Breast epithelium (tissue), 4 donors: ENCODE results near the gene RP2. TPM values are rescaled to one million over a fixed set of nuclear protein-coding genes. Genes with fewer than 3 reads are reported as not detected.

Experiments
- DNase-seq, 2 donors: peaks; one replicate each; pipeline ENCODE4 v3.0.0-alpha.2; 2019; ENCODE audit warnings: low spot score in 2 of 2
- H3K27ac ChIP-seq, 2 donors: fragments of 200-600 bp; sonication (generic) in 1 of 2; one replicate each; pipeline ENCODE4 v1.5.1; 2016 to 2019; ENCODE audit warnings: mild to moderate bottlenecking in 1 of 2
- H3K27me3 ChIP-seq, 2 donors: fragments of 200-600 bp; sonication (generic) in 1 of 2; one replicate each; pipeline versions ENCODE4 v1.5.1 to v1.6.0; 2017 to 2019; ENCODE audit warnings: control low read depth in 1 of 2, mild to moderate bottlenecking in 1 of 2
- H3K36me3 ChIP-seq: fragments of 200-600 bp; one replicate; pipeline ENCODE4 v1.5.1; 2019
- H3K4me1 ChIP-seq, 2 donors: fragments of 200-600 bp; sonication (generic); one replicate each; pipeline ENCODE4 v1.5.1; 2016 to 2019; ENCODE audit warnings: control low read depth in 1 of 2
- H3K4me3 ChIP-seq, 3 donors: fragments of 200-600 bp; sonication (generic); 1 replicate in 2 of 3; 2 replicates in 1 of 3; pipeline ENCODE4 v1.5.1; 2016 to 2019; ENCODE audit warnings: mild to moderate bottlenecking in 3 of 3, moderate library complexity in 2 of 3
- H3K9me3 ChIP-seq, 2 donors: fragments of 200-600 bp; sonication (generic) in 1 of 2; one replicate each; pipeline ENCODE4 v1.5.1; 2016 to 2019; ENCODE audit warnings: control low read depth in 1 of 2
- POLR2A ChIP-seq: fragments of 450-650 bp; IDR thresholded peaks from one replicate; pipeline ENCODE4 v1.6.1; 2016; ENCODE audit warnings: antibody characterized with exemption, mild to moderate bottlenecking, moderate library complexity
- POLR2AphosphoS5 ChIP-seq, 3 donors: sonication (generic); formaldehyde crosslinking; IDR thresholded peaks; one replicate each; pipeline ENCODE4 v1.6.1; 2017; ENCODE audit warnings: antibody characterized with exemption in 3 of 3
- intact Hi-C: fragments of 100-400 bp; cut with DNase I; formaldehyde crosslinking; loops from one replicate; pipeline ENCODE4 v1.15.1; 2023; ENCODE audit warnings: low total_unique reads
- total RNA-seq, 3 donors: library from RNA; depleted of rRNA; stranded (reverse); fragments of >200 nt; gene quantifications; one replicate each; pipeline ENCODE4 v1.1.0, GENCODE V29; 2016
- TF ChIP-seq, protein P1 (sequence below), 3 donors: fragments of 450-650 bp; IDR thresholded peaks; one replicate each; pipeline ENCODE4 v1.5.1; 2016 to 2017; ENCODE audit warnings: antibody characterized with exemption in 3 of 3, mild to moderate bottlenecking in 3 of 3, moderate library complexity in 3 of 3

The RP2 gene
- total RNA-seq, 3 donors from 2014 or later, result 11.8 to 13.8 (median 12.5) TPM

DNA sequence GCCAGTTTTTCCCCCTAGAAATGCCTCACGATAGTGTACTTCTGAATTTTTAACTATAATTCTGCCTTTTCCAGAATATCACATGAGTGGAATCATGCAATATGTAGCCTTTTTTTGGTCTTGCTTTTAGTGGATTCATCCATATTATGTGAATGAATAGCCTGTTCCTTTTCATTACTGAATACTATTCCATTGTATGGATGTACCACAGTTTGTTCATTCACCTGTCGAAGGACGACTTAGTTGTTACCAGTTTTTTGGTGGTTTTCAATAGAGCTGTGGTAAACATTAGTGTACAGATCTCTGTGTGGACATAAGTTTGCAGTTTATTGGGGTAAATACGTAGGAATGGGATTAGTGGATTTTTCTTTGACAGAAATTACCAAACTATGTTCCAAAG lies 83.4 kb downstream of the RP2 start:
- Histone ChIP-seq H3K27me3 (peaks cover 0 to 27% of the 10 kb centered on the region in 2 donors), H3K36me3 (no peaks in the 10 kb centered on the region), H3K4me3 (no peak overlapping the region), H3K4me1 (no peaks in the 10 kb centered on the region), H3K27ac (no peak overlapping the region), H3K9me3 (peaks cover 0 to 16% of the 10 kb centered on the region in 2 donors)
- no peak for DNase-seq
- no peak for TF ChIP-seq POLR2A
- TF ChIP-seq, protein P1, sequence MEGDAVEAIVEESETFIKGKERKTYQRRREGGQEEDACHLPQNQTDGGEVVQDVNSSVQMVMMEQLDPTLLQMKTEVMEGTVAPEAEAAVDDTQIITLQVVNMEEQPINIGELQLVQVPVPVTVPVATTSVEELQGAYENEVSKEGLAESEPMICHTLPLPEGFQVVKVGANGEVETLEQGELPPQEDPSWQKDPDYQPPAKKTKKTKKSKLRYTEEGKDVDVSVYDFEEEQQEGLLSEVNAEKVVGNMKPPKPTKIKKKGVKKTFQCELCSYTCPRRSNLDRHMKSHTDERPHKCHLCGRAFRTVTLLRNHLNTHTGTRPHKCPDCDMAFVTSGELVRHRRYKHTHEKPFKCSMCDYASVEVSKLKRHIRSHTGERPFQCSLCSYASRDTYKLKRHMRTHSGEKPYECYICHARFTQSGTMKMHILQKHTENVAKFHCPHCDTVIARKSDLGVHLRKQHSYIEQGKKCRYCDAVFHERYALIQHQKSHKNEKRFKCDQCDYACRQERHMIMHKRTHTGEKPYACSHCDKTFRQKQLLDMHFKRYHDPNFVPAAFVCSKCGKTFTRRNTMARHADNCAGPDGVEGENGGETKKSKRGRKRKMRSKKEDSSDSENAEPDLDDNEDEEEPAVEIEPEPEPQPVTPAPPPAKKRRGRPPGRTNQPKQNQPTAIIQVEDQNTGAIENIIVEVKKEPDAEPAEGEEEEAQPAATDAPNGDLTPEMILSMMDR (IDR thresholded peaks at IDR 0.05), result no peak
- no peak for TF ChIP-seq POLR2AphosphoS5 (IDR thresholded peaks at IDR 0.05)
- intact Hi-C loops, result no loop called here

DNA sequence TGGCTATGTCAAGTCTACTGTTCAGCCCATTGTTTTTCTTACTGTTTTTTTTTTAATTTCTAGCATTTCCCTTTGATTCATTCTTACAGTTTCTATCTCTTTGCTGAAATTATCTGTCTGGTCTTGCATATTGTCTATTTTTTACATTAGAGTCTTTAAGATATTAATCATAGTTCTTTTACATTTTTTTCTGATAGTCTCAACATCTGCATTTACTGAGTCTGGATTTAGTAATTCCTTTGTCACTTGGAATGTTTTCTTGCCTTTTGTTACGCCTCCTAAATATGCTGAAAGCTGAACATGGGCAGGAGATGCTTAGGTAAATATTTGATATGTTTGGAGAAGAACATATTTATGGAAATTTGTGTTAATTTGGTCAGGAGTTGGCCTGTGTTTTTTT lies 85.8 kb downstream of the RP2 start:
- no peak for DNase-seq
- intact Hi-C loops, result no loop called here
- H3K36me3 ChIP-seq, result no peaks in the 10 kb centered on the region

DNA sequence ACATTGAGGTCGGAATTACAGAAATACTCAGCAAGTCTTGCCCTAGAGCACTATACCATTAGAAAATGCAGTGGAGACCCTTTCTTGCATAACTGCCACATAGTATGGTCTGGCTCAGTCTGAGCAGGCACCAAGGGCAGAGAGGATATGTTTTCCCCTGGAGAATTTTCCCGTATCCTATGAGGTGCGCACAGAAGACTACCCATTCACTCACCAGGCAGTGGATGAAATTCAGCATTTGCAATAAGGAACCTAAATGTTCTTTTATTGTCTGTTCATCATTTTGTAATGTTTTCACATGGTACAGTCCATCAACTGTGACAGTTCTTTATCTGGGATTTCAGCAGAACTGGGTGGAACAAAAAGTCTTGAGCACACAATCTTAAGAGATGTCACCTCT lies 90.9 kb downstream of the RP2 start:
- no peaks in the 10 kb centered on the region for H3K9me3 ChIP-seq
- no peak overlapping the region for H3K4me3 ChIP-seq
- no peaks in the 10 kb centered on the region for H3K36me3 ChIP-seq
- intact Hi-C loops, result no loop called here
- DNase-seq, result no peak
- H3K4me1 ChIP-seq, result no peaks in the 10 kb centered on the region
- peaks cover 0 to 26% of the 10 kb centered on the region in 2 donors for H3K27me3 ChIP-seq
- H3K27ac ChIP-seq, result no peak overlapping the region
- TF ChIP-seq, protein P1 (IDR thresholded peaks at IDR 0.05), result no peak
- TF ChIP-seq POLR2A (no peak), POLR2AphosphoS5 (IDR thresholded peaks at IDR 0.05) (no peak)

More for the DNA sequence above, 85.8 kb downstream of the RP2 start:
- Histone ChIP-seq H3K4me3 (no peak overlapping the region), H3K27ac (no peak overlapping the region), H3K9me3 (peaks cover 0 to 16% of the 10 kb centered on the region in 2 donors), H3K27me3 (peaks cover 0 to 23% of the 10 kb centered on the region in 2 donors), H3K4me1 (no peaks in the 10 kb centered on the region)
- TF ChIP-seq POLR2A (no peak), POLR2AphosphoS5 (IDR thresholded peaks at IDR 0.05) (no peak)
- TF ChIP-seq, protein P1 (IDR thresholded peaks at IDR 0.05), result no peak

DNA sequence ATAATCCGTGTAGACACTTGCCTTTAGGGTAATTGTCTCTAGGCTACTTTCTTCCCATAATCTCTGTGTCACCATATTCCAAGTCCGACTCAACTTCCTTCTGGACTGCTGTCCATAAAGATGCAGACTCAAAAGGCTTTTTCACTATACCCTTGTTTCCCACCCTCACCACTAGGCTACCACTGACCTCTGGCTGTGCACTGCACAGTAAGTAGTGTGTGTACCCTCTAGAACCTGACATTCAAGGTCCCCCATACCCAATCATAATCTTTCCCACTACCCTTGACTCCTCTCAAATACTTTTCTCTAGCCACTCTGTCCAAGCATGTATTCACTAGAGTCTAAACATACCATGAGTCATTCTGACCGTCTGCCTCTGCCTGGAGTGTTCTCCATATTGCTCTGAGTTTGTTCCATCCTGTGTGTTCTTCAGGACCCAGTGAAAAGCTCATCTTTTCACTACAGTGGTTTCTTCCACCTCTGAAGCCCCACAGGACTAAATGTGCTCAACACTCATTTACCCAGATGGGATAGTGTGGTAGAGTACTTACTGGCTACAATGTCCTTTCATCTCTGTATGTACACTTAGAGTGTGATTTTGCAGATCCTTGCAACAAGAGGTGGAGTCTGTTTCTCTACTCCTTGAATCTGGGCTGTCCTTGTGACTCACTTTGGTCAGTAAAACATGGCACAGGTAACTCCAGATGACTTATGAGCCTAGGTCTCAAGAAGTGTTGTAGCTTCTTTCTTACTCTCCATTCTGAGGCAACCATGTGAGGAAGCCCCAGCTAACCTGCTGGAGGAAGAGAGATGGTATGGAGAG lies 92.8 kb downstream of the RP2 start:
- H3K4me1 ChIP-seq, result no peaks in the 10 kb centered on the region
- H3K36me3 ChIP-seq, result no peaks in the 10 kb centered on the region
- H3K4me3 ChIP-seq, result no peak overlapping the region
- TF ChIP-seq POLR2A (no peak), POLR2AphosphoS5 (IDR thresholded peaks at IDR 0.05) (no peak)
- TF ChIP-seq, protein P1 (IDR thresholded peaks at IDR 0.05), result no peak
- peaks cover 0 to 22% of the 10 kb centered on the region in 2 donors for H3K27me3 ChIP-seq
- no peak for DNase-seq
- intact Hi-C loops, result no loop called here
- no peak overlapping the region for H3K27ac ChIP-seq
- H3K9me3 ChIP-seq, result no peaks in the 10 kb centered on the region

Other genes with a start within 250 kb of the RP2 start
- gene SLC9A7, start 77.9 kb upstream of the RP2 start, total RNA-seq, result 10 to 100 TPM in 2 of 3 donors, 1 to 10 TPM in 1; 1.6 to 28.1 (median 12.8) TPM
- 10 to 100 TPM in 2 of 3 donors, 1 to 10 TPM in 1; 7.5 to 20.8 (median 12.8) TPM for gene JADE3, start 75.4 kb downstream of the RP2 start, total RNA-seq
- 1 to 10 TPM; 2.6 to 4.3 (median 3.8) TPM for gene RGN, start 241.4 kb downstream of the RP2 start, total RNA-seq